Erythroblast (primary cell): Measurements from ENCODE around the gene KSR1.
"Not testable (repeated sequence)": the region's sequence is repeated elsewhere in the genome, so short reads cannot be mapped to it uniquely, and the experiment has no call there.

ENCODE experiments used
- DNase-seq, 2 experiments: peaks; one replicate each; lab custom pipeline; 2025; lab: John Stamatoyannopoulos, UW
- GATA1 ChIP-seq: IDR thresholded peaks from 2 replicates; pipeline ENCODE4 v1.6.1; 2011; ENCODE audit warnings: low read depth, mild to moderate bottlenecking, control low read depth, low read length, moderate library complexity
- POLR2A ChIP-seq: IDR thresholded peaks from 2 replicates; pipeline ENCODE4 v1.6.1; 2011; ENCODE audit warnings: mild to moderate bottlenecking, low read length

KSR1 gene

GRCh38 chr17:27628376-27628775, 172.1 kb downstream of the KSR1 start:
- TF ChIP-seq POLR2A (no peak), GATA1 (no peak)
- no peak for DNase-seq

GRCh38 chr17:27629260-27629659, 173.0 kb downstream of the KSR1 start:
- not testable (repeated sequence) for DNase-seq

DNA sequence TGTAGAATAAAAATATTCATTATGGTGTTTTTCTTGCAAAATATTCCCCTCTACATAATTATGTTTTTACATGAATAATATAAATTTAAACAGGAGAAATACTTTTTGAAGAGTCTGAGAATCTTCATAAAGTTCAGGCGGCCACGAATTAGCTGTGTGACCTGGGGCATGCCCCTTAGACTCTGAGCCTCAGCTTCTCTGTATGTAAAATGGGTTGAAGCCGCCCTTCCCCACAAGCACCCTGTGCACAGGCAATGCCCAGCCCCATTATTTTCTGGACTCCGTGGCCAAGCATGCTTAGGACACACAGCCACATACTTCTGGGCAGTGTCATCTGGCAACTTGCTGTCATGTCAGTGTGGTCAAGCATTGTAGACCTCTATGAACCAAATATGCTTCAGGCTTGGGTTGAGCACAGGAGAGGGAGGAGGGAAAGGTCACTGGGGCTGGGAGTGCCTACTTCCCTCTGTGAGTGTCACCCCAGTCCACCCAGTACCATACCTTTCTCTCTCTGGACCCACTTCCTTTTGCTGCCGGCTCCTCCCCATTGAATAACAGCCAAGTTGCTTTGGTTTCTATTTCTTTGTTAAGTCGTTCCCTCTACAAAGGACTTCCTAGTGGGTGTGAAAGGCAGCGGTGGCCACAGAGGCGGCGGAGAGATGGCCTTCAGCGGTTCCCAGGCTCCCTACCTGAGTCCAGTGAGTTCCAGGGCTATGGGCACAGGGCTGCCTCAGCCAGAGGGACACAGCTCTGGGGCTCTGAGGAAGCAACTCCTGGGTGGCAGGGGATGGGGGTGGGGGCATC, 174.6 kb downstream of the KSR1 start, which contains the start of gene LGALS9:
Gene LGALS9, plus strand, starts transcription at position 582 of the 804 bp plus-strand sequence. Its CDS starts 78 bp downstream, at position 660.
- DNase-seq, result no peak
- TF ChIP-seq GATA1 (no peak), POLR2A (no peak)

DNA sequence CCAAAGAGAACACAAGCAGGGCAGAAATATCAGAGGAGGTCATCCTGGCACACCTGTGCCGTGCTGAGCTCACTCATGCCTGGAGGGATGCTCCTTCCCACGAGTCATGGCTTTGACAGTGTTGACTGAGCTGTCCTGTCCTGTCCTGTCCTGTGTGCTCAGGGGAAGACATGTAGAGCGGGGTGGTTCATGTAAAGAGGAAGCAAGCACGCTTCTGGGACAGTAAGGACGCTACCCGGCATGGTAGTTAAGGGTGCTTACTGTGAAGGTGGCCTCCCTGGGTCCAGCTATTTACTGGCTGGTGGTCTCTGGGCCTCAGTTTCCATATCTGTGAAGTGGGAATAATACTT, 175.1 kb downstream of the KSR1 start:
- peak; percentile 15 to 26 for DNase-seq
- TF ChIP-seq GATA1 (no peak), POLR2A (no peak)

DNA sequence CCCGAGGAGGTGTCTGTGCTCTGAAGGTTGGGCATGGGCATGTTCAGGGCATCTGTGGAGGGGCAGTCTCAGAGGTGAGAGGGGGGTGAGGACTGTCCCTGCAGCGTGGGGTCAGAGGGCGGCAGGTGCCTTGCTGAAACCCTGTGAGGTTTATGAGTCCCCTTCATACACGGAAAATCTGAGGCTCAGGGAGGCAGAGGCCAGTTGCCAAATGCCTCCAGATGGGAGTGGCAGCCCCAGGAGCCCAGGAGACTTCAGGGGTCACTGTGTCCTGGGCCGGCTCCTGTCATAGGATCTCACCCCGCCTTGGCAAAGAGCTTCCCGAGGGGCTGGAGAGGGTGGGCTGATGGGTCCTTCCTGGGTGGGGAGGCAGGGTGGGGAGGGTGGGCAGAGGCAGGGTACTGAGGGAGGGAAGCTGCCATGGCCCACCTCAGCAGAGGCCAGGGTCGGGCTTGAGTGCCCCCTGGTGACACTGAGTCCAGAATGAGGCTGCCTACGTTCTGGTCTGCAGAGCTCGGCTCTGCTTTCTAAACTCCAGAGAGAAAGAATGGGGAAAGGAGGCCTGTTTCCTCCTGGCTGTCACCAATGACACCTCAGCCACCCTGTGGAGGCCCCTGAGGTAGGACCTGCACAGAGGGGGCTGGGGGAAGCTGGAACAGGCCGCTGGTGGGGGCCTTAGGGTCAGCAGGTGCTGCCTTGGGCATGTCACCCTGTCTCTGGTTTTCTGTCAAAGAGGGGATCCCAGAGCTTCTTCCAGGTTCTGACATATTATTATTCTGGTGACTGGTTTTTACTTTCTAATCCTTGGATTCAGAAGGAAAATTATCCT, 175.9 kb downstream of the KSR1 start:
- no peak for DNase-seq
- TF ChIP-seq GATA1 (no peak), POLR2A (no peak)

GRCh38 chr17:27632766-27633165, 176.5 kb downstream of the KSR1 start:
- not testable (repeated sequence) for DNase-seq

DNA sequence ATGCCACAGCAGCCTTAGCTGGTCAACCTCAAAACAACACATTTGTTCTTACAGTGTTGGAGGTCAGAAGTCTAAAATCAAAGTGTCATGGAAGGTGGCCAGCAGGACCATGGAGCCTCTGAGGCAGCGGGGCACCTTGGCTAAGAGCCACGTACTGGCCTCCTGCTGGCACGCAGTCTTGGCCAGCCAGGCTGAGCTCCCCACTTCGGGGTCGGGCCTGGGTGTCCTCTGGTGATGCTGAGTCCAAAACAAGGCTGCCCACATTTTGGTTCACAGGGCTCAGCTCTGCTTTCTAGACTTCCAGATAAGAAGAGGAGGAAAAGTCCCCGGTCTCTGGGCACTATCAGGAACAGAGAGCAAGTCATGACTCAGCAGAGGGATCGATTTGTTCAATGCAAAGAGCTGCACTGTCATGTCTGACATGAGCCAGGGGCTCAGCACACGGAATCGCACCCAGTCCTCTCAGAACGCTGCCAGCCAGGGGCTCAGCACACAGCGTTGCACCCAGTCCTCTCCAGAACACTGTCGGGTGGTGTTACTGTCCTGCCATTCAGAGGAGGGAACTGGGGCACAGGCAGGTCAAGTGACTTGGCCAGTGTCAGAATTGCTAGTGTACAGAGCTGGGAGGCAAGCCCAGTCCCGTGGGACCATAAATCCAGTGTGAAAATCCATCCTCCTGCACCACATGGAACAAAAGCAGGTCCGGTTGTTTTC, 177.2 kb downstream of the KSR1 start:
- no peak for TF ChIP-seq GATA1
- TF ChIP-seq POLR2A, result no peak
- peak; percentile 61 to 71 for DNase-seq

DNA sequence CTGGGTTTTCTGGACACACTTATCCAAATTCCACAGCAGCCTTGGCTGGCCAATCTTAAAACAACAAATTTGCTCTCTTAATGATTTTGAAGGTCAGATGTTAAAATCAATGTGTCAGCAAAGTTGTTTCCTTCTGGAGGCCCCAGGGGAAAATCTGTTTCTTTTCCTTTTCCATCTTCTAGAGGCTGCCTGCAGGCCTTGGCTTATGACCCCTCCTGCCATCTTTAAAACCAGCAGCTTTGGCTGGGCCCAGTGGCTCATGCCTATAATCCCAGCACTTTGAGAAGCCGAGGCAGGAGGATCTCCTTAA, 177.7 kb downstream of the KSR1 start:
- DNase-seq, result no peak
- no peak for TF ChIP-seq POLR2A
- no peak for TF ChIP-seq GATA1

DNA sequence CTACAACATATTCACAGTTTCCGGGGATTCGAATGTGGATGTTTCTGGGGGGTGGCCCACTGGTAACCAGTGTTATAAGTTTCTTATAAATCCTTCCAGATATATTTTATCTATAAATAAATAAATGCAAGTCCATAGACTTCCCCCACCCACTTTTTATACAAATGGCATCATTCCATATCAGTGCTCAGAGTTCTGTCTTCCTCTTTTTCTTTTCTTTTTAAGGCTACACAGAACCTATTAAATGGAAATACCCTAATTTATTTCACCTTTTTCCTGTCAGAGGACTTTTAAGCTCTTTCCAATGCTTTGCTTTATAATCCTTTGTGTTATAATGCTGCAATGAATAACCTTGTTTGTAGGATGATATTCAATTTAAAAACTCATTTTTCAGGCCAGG, 178.5 kb downstream of the KSR1 start:
- DNase-seq, result no peak
- TF ChIP-seq POLR2A, result no peak
- TF ChIP-seq GATA1, result no peak

DNA sequence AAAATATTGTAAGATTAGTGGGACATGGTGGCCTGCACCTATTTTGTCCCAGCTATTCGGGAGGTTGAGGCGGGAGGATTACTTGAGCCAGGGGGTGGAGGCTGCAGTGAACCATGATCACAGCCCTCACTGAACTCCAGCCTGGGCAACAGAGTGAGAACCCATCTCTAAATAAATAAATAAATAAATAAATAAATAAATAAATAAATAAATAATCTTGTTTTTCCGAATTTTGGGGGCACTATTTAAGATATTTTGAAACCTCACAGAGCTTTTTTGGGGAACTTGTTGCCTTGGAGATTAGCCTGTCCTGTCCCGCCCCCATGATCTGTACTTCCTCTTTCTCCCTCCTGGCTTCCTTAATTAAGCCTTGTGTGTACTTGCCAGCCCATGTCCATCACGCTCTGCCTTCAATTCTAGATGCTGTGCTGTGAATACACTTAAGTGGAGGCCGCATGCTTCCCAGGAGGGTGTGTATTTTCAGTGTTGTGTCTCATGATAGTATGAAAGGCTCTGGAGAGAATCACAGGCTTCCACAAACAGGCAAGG, 179.1 kb downstream of the KSR1 start:
- TF ChIP-seq POLR2A (no peak), GATA1 (no peak)
- DNase-seq, result peak in 1 of 2 experiments; percentile 14

DNA sequence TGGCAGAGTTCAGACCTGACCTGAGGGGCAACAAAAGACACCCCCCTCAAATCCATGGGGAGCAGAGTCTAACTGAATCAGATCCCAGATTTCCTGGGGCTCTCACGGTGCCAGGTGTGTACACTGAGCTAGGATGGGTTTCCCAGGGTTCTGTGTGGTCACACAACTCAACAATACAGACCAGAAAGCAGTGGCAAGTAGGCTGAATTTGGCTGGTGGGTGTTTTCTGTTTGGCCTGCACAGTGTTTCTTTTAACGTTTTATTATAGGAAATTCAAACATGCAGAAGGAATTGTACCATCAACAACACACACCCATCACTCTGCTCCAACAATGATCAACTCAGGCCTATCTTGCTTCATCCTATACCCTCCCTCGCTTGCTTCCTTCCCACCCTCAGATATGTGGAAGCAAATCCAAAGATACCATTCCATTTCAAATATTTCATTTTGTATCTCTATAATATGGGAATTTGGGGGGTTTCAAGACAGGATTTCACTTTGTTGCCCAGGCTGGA, 179.8 kb downstream of the KSR1 start:
- not testable (repeated sequence) for DNase-seq

DNA sequence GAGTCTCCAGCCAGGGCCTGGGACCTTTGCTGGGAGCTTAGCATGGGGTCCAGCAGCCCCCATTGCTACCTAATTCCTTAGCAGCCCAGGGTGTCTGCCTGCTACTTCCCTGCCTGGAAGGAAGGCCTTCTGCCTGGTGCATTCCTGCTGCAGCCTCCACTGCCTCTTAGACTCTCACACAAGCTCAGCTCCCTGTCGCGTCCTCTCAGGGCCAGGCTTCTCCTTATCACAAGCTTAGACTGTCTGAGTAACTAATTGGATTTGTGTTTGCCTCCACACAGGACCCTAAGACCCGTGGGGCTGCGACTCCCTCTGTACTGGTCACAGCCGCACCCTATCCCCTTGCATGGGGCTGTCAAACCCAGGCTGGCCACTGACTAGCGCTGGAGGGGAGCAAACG, 181.6 kb downstream of the KSR1 start:
- not testable (repeated sequence) for DNase-seq

DNA sequence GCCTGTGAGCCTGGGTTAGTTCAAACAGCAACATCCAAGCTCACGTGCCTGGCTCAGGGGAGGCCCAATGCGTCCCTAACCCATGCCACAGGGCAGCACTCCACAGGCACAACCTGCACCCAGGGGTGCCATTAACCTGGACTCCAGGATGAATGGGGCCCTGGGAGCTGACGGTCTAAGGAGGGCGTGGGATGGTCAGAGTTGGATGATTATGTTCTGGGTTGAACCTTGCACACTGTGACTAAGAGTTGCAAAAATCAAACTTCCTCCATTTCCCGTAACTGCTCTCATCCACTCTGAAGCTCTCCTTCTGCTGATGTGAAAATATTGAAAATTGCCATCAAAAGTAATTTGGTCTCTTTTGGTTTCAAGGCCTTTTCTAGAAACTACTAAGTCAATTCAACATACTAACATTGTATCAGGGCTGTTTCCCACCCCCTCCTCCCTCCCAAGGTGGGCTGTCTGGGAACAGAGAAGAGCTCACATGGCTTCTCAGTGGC, 182.2 kb downstream of the KSR1 start:
- not testable (repeated sequence) for DNase-seq

GRCh38 chr17:27640790-27641189, 184.5 kb downstream of the KSR1 start:
- TF ChIP-seq POLR2A, result no peak
- no peak for TF ChIP-seq GATA1

More at GRCh38 chr17:27640790-27641189, 184.5 kb downstream of the KSR1 start:
- DNase-seq, result no peak
